ENCODE measurements around the gene NPHP3. TPM values are rescaled to one million over a fixed set of nuclear protein-coding genes. Genes with fewer than 3 reads are reported as not detected.

NPHP3 gene
- total RNA-seq, 4 donors from 2014 or later: 6.3 to 13.4 (median 10.6) TPM

DNA sequence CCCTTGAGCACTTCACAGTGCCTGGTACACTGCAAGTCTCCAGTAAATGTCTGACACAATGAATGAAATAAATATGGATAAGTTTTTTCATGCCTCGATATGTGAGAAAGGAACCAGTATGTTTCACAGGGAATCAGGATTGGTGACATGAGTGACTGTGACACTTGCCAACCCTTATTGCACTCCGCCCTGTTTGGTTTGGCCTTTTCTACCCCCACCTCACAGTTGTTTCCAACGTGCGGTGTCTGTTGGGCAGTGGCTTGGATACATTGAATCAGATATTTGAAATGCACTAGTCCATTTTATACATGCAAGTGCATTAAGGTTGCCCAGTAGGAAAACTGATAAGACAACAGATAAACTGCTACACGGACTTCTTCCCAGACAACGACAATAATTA is 2.0 kb downstream of the NPHP3 start:
- H3K36me3 ChIP-seq: peaks cover 0 to 16% of the 10 kb centered on the region in 2 donors
- H3K4me3 ChIP-seq: peak overlapping the region in 3 of 4 donors; percentile 57 to 99 (median 64)
- in situ Hi-C loops (cut with MboI; ENCODE audit: low sequenced_read_pairs in 4 of 4): loop anchor here (10.0 to 25.0 kb wide), 5 partner anchors 705 to 1092 kb away; partner anchors contain the start of genes CDV3 (in 2 of the 4) and SRPRB (in 1 of the 4)
- intact Hi-C loops (cut with DNase I; ENCODE audit: low total_unique reads): loop anchor here (5.0 to 10.0 kb wide), 4 partner anchors 942 to 1645 kb away; partner anchors contain the start of genes NUDT16, SRPRB and TOPBP1
- H3K27ac ChIP-seq: no peak overlapping the region
- H3K27me3 ChIP-seq: no peaks in the 10 kb centered on the region
- TF ChIP-seq, protein P1, sequence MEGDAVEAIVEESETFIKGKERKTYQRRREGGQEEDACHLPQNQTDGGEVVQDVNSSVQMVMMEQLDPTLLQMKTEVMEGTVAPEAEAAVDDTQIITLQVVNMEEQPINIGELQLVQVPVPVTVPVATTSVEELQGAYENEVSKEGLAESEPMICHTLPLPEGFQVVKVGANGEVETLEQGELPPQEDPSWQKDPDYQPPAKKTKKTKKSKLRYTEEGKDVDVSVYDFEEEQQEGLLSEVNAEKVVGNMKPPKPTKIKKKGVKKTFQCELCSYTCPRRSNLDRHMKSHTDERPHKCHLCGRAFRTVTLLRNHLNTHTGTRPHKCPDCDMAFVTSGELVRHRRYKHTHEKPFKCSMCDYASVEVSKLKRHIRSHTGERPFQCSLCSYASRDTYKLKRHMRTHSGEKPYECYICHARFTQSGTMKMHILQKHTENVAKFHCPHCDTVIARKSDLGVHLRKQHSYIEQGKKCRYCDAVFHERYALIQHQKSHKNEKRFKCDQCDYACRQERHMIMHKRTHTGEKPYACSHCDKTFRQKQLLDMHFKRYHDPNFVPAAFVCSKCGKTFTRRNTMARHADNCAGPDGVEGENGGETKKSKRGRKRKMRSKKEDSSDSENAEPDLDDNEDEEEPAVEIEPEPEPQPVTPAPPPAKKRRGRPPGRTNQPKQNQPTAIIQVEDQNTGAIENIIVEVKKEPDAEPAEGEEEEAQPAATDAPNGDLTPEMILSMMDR (IDR thresholded peaks at IDR 0.05 in 4 of 5, conservative IDR thresholded peaks at IDR 0.05 in 1 of 5): no peak
- TF ChIP-seq POLR2A (IDR thresholded peaks at IDR 0.05): no peak
- DNase-seq: no peak
- no peak for ATAC-seq
- H3K4me1 ChIP-seq: peaks cover 21 to 28% of the 10 kb centered on the region in 2 donors
- H3K9me3 ChIP-seq: no peaks in the 10 kb centered on the region

GRCh38 chr3:132716372-132716771 is 5.8 kb downstream of the NPHP3 start:
- in situ Hi-C loops (cut with MboI; ENCODE audit: low sequenced_read_pairs in 4 of 4): loop anchor here in 2 of 4 donors (25.0 kb wide), 2 partner anchors 871 to 1096 kb away; partner anchors contain the start of gene SRPRB (in 1 of the 2)
- H3K27ac ChIP-seq: no peak overlapping the region
- peaks cover 15 to 27% of the 10 kb centered on the region in 2 donors for H3K4me1 ChIP-seq
- peaks cover 0 to 35% of the 10 kb centered on the region in 2 donors for H3K36me3 ChIP-seq
- DNase-seq (no peak), ATAC-seq (no peak)
- no peak for TF ChIP-seq POLR2A (IDR thresholded peaks at IDR 0.05)
- TF ChIP-seq, protein P1 (IDR thresholded peaks at IDR 0.05 in 4 of 5, conservative IDR thresholded peaks at IDR 0.05 in 1 of 5): no peak
- H3K4me3 ChIP-seq: no peak overlapping the region
- no peaks in the 10 kb centered on the region for H3K27me3 ChIP-seq
- intact Hi-C loops (cut with DNase I; ENCODE audit: low total_unique reads): no loop called here
- H3K9me3 ChIP-seq: no peaks in the 10 kb centered on the region

DNA sequence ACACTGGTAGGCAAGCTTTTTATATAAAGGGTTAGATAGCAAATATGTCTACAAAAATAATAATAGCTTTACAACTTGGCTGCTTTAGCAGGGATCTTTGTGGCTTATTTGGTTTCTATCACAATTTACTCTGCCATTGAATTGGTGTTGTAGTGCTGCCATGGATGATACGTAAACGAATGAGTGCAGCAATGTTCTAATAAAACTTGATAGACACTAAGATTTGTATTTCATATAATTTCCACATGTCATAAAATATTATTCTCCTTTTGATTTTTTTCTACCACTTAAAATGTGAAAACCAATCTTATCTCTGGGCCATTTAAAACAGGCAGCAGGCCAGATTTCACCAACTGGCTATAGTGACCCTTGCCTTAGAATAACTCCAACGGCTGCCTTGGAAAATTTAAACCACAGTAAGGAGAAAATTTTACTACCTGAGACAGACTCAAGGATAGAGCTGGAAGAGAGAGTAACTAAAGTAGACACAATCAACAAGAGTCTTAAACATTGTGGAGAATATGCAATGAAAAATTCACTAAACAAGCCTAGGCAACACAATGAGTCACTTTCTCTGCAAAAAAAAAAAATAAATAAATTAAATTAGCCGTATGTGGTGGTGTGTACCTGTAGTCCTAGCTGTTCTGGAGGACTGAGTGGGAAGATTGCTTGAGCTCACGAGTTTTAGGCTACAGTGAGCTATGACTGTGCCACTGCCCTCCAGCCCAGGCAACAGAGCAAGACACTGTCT is 8.1 kb downstream of the NPHP3 start:
- Histone ChIP-seq H3K4me1 (peaks cover 0 to 10% of the 10 kb centered on the region in 2 donors), H3K27ac (no peak overlapping the region), H3K27me3 (no peaks in the 10 kb centered on the region), H3K4me3 (no peak overlapping the region), H3K9me3 (no peaks in the 10 kb centered on the region), H3K36me3 (peaks cover 0 to 56% of the 10 kb centered on the region in 2 donors)
- no peak for DNase-seq
- ATAC-seq: no peak
- intact Hi-C loops (cut with DNase I; ENCODE audit: low total_unique reads): loop anchor here (5.0 kb wide), 1 partner anchor 37 kb away; no protein-coding TSS in a partner anchor
- in situ Hi-C loops (cut with MboI; ENCODE audit: low sequenced_read_pairs in 4 of 4): loop anchor here in 2 of 4 donors (25.0 kb wide), 2 partner anchors 873 to 1098 kb away; partner anchors contain the start of gene SRPRB (in 1 of the 2)
- TF ChIP-seq POLR2A (IDR thresholded peaks at IDR 0.05): no peak
- TF ChIP-seq, protein P1 (IDR thresholded peaks at IDR 0.05 in 4 of 5, conservative IDR thresholded peaks at IDR 0.05 in 1 of 5): no peak

DNA sequence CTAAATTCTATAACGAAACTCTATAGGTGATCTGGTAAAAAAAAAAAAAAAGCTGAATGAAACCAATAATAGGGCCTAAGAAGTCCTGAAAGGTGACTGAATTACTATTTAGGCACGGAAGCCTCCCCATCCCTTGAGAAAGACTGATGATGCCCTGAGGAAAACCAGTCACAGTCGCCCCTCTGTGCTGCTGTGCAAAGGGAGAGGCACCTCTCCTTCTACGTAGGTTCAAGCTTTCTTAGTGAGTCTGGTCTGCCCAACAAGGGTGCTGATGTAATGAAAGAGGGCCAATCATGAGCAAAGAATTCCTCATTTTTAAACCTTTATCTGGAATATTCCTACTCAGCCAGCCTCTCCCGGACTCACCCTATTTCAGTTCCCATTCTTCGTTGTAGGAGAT is 11.9 kb downstream of the NPHP3 start:
- Histone ChIP-seq H3K4me3 (no peak overlapping the region), H3K36me3 (peaks cover 0 to 67% of the 10 kb centered on the region in 2 donors), H3K9me3 (no peaks in the 10 kb centered on the region), H3K27ac (no peak overlapping the region), H3K4me1 (peaks cover 0 to 4% of the 10 kb centered on the region in 2 donors), H3K27me3 (no peaks in the 10 kb centered on the region)
- intact Hi-C loops (cut with DNase I; ENCODE audit: low total_unique reads) (loop anchor here (5.0 kb wide), 1 partner anchor 33 kb away; no protein-coding TSS in a partner anchor), in situ Hi-C loops (cut with MboI; ENCODE audit: low sequenced_read_pairs in 4 of 4) (loop anchor here in 2 of 4 donors (25.0 kb wide), 2 partner anchors 877 to 1102 kb away; partner anchors contain the start of gene SRPRB (in 1 of the 2))
- no peak for ATAC-seq
- TF ChIP-seq, protein P1 (IDR thresholded peaks at IDR 0.05 in 4 of 5, conservative IDR thresholded peaks at IDR 0.05 in 1 of 5): no peak
- no peak for TF ChIP-seq POLR2A (IDR thresholded peaks at IDR 0.05)
- DNase-seq: no peak

Data from gastrocnemius medialis (tissue), 4 donors.